Loucy (cell line): ENCODE measurements around the gene FAF2.

Experiments used
- EZH2phosphoT487 ChIP-seq: fragments of 200-600 bp; IDR thresholded peaks from 2 replicates; pipeline ENCODE4 v1.6.1; 2018; ENCODE audit warnings: antibody characterized with exemption, mild to moderate bottlenecking, moderate library complexity, borderline replicate concordance
- TF ChIP-seq, protein P1 (sequence below): fragments of 200-600 bp; sonication (generic); conservative IDR thresholded peaks from 2 replicates; pipeline ENCODE4 v1.5.1; 2014; ENCODE audit warnings: mild to moderate bottlenecking, antibody characterized with exemption, low read length

DNA sequence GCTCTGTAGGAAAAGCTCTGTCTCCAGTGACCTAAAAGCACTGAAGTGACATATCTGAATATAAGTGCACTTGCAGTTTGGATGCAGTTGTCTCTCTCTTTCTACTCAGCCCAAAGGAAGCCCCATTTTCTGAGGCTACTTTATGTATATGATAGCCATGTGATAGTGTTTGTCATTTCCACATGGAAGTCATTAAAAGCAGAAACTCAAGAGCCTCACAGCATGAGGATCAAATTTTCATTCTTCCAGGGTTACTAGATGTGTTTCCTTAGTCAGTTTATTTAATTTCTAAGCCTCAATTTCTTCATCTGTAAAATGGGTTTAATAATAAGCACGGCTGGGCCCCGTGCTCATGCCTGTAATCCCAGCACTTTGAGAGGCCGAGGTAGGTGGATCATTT is 52.3 kb downstream of the FAF2 start:
- TF ChIP-seq, protein P1, sequence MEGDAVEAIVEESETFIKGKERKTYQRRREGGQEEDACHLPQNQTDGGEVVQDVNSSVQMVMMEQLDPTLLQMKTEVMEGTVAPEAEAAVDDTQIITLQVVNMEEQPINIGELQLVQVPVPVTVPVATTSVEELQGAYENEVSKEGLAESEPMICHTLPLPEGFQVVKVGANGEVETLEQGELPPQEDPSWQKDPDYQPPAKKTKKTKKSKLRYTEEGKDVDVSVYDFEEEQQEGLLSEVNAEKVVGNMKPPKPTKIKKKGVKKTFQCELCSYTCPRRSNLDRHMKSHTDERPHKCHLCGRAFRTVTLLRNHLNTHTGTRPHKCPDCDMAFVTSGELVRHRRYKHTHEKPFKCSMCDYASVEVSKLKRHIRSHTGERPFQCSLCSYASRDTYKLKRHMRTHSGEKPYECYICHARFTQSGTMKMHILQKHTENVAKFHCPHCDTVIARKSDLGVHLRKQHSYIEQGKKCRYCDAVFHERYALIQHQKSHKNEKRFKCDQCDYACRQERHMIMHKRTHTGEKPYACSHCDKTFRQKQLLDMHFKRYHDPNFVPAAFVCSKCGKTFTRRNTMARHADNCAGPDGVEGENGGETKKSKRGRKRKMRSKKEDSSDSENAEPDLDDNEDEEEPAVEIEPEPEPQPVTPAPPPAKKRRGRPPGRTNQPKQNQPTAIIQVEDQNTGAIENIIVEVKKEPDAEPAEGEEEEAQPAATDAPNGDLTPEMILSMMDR = no peak
- no peak for TF ChIP-seq EZH2phosphoT487
